DND-41 (cell line): ENCODE measurements around the gene ADORA2B.

Source experiments
- ATAC-seq: fragments of 200-7000 bp; cut with Tn5 transposase; 3 replicates; pipeline ENCODE4 v1.9.1; 2021; ENCODE audit warnings: low read depth; ENCODE audit not compliant: insufficient read depth
- DNase-seq: peaks from one replicate; pipeline ENCODE4 v3.0.0-alpha.2; 2020
- H2AFZ ChIP-seq: 2 replicates; pipeline ENCODE4 v1.6.0; 2012; ENCODE audit warnings: low read depth, low read length
- H3K27ac ChIP-seq: 2 replicates; pipeline ENCODE4 v1.5.1; 2012; ENCODE audit warnings: low read length, inconsistent platforms
- H3K27me3 ChIP-seq: fragments of 200-600 bp; sonication (generic); 2 replicates; pipeline ENCODE4 v1.6.0; 2012; ENCODE audit warnings: low read length, mild to moderate bottlenecking, inconsistent platforms; ENCODE audit not compliant: insufficient read depth, poor library complexity
- H3K36me3 ChIP-seq: 2 replicates; pipeline ENCODE4 v1.5.1; 2012; ENCODE audit warnings: low read length, inconsistent platforms; ENCODE audit not compliant: insufficient read depth
- H3K4me1 ChIP-seq: 2 replicates; pipeline ENCODE4 v1.5.1; 2012; ENCODE audit warnings: mild to moderate bottlenecking, low read length; ENCODE audit not compliant: insufficient read depth
- H3K4me2 ChIP-seq: 2 replicates; pipeline ENCODE4 v1.6.0; 2012; ENCODE audit warnings: mild to moderate bottlenecking, moderate library complexity, low read length, inconsistent platforms; ENCODE audit not compliant: insufficient read depth
- H3K4me3 ChIP-seq, 2 experiments: fragments of 200-600 bp in 1 of 2; shearing (Covaris generic) in 1 of 2; 2 replicates each; pipeline ENCODE4 v1.5.1; 2012 to 2016; ENCODE audit warnings: inconsistent platforms in 2 of 2, low read length in 2 of 2, mild to moderate bottlenecking in 2 of 2, low read depth in 1 of 2, moderate library complexity in 1 of 2
- H3K79me2 ChIP-seq: 2 replicates; pipeline ENCODE4 v1.6.0; 2012; ENCODE audit warnings: low read length, inconsistent platforms; ENCODE audit not compliant: insufficient read depth
- H3K9ac ChIP-seq: 2 replicates; pipeline ENCODE4 v1.6.0; 2012; ENCODE audit warnings: low read depth, mild to moderate bottlenecking, inconsistent platforms, low read length, moderate library complexity
- H3K9me3 ChIP-seq: 2 replicates; pipeline ENCODE4 v1.5.1; 2012; ENCODE audit warnings: low read length, moderate library complexity, mild to moderate bottlenecking, inconsistent platforms; ENCODE audit not compliant: insufficient read depth, severe bottlenecking
- H4K20me1 ChIP-seq: 2 replicates; pipeline ENCODE4 v1.6.0; 2012; ENCODE audit warnings: low read length; ENCODE audit not compliant: insufficient read depth
- CTCF ChIP-seq: IDR thresholded peaks from 2 replicates; pipeline ENCODE4 v1.5.1; 2012; ENCODE audit warnings: borderline replicate concordance, low read length, moderate library complexity, mild to moderate bottlenecking; ENCODE audit not compliant: poor library complexity, severe bottlenecking; ENCODE audit errors: extremely low read depth
- EZH2 ChIP-seq: IDR thresholded peaks from 3 replicates; pipeline ENCODE4 v1.6.1; 2012; ENCODE audit warnings: borderline replicate concordance, low read depth, mild to moderate bottlenecking, moderate library complexity, low read length, inconsistent platforms; ENCODE audit not compliant: severe bottlenecking

ADORA2B gene

GRCh38 chr17:16005636-16006035 is 60.7 kb downstream of the ADORA2B start:
- H3K4me3 ChIP-seq: no peak overlapping the region
- no peak for TF ChIP-seq EZH2
- ATAC-seq: no peak
- no peaks in the 10 kb centered on the region for H3K27me3 ChIP-seq
- DNase-seq: no peak
- H3K9me3 ChIP-seq: no peaks in the 10 kb centered on the region
- H3K36me3 ChIP-seq: peaks cover 85% of the 10 kb centered on the region
- peaks cover 16% of the 10 kb centered on the region; the same call in 1 of the 2 replicates for H4K20me1 ChIP-seq
- no peak overlapping the region for H2AFZ ChIP-seq
- H3K79me2 ChIP-seq: peaks cover 37% of the 10 kb centered on the region
- H3K27ac ChIP-seq: no peak overlapping the region
- peaks cover 19% of the 10 kb centered on the region for H3K4me1 ChIP-seq
- H3K4me2 ChIP-seq: no peak overlapping the region
- no peak overlapping the region for H3K9ac ChIP-seq

GRCh38 chr17:16007439-16007838 is 62.5 kb downstream of the ADORA2B start:
- Histone ChIP-seq H3K27me3 (no peaks in the 10 kb centered on the region), H3K4me2 (no peak overlapping the region), H3K4me3 (no peak overlapping the region), H3K4me1 (peaks cover 1% of the 10 kb centered on the region; the same call in 1 of the 2 replicates), H3K9ac (no peak overlapping the region), H3K79me2 (peaks cover 34% of the 10 kb centered on the region), H3K27ac (no peak overlapping the region), H3K36me3 (peaks cover 86% of the 10 kb centered on the region), H4K20me1 (peaks cover 7% of the 10 kb centered on the region; the same call in 1 of the 2 replicates), H3K9me3 (no peaks in the 10 kb centered on the region), H2AFZ (no peak overlapping the region)
- no peak for TF ChIP-seq CTCF
- TF ChIP-seq EZH2: no peak
- ATAC-seq (no peak), DNase-seq (no peak)

- no peaks in the 10 kb centered on the region for H3K9me3 ChIP-seq
- H3K27me3 ChIP-seq: no peaks in the 10 kb centered on the region
- no peak overlapping the region for H2AFZ ChIP-seq
- TF ChIP-seq CTCF (peak; percentile 14), EZH2 (no peak)
- H3K4me2 ChIP-seq: no peak overlapping the region
- no peak overlapping the region for H3K9ac ChIP-seq
- H3K36me3 ChIP-seq: peaks cover 69% of the 10 kb centered on the region
- ATAC-seq: no peak
- H3K27ac ChIP-seq: no peak overlapping the region
- no peaks in the 10 kb centered on the region for H3K4me1 ChIP-seq
- H3K4me3 ChIP-seq: no peak overlapping the region
- H4K20me1 ChIP-seq: peaks cover 4% of the 10 kb centered on the region; the same call in 1 of the 2 replicates
- peaks cover 46% of the 10 kb centered on the region for H3K79me2 ChIP-seq
- no peak for DNase-seq
These were observed 69.0 kb downstream of the ADORA2B start for GRCh38 chr17:16013943-16014407.

- ATAC-seq: 0 out of 3 replicates have a peak, but pooled peaks have one; percentile 19
- Histone ChIP-seq H3K36me3 (peaks cover 76% of the 10 kb centered on the region), H3K4me2 (no peak overlapping the region)
These were observed 74.4 kb downstream of the ADORA2B start for GRCh38 chr17:16019347-16019746.

More at GRCh38 chr17:16019347-16019746, 74.4 kb downstream of the ADORA2B start:
- H3K4me1 ChIP-seq: no peaks in the 10 kb centered on the region
- H3K79me2 ChIP-seq: peaks cover 60% of the 10 kb centered on the region
- no peak overlapping the region for H3K9ac ChIP-seq
- DNase-seq: no peak
- no peak overlapping the region for H3K4me3 ChIP-seq
- no peak for TF ChIP-seq EZH2
- H4K20me1 ChIP-seq: peaks cover 17% of the 10 kb centered on the region; the same call in 1 of the 2 replicates
- H2AFZ ChIP-seq: no peak overlapping the region
- no peaks in the 10 kb centered on the region for H3K9me3 ChIP-seq
- no peak overlapping the region for H3K27ac ChIP-seq
- H3K27me3 ChIP-seq: no peaks in the 10 kb centered on the region
